K562 (cell line): ENCODE results near the gene ENKUR. TPM values are rescaled to one million over a fixed set of nuclear protein-coding genes. Genes with fewer than 3 reads are reported as not detected.
A peak's percentile ranks its signal among the peaks of the same experiment; 100 is the strongest.

Experiments used
- CEBPB ChIP-seq: fragments of 450-650 bp; IDR thresholded peaks from 2 replicates; pipeline ENCODE4 v1.6.1; 2016; ENCODE audit warnings: missing genetic modification characterization, missing compliant biosample characterization
- HIVEP1 ChIP-seq: fragments of 250-450 bp; sonication (Bioruptor Pico); IDR thresholded peaks from 2 replicates; pipeline ENCODE4 v1.4.0; 2020; ENCODE audit warnings: mild to moderate bottlenecking
- KLF1 ChIP-seq: fragments of 450-650 bp; IDR thresholded peaks from 2 replicates; pipeline ENCODE4 v1.6.1; 2016; ENCODE audit warnings: missing genetic modification characterization, missing compliant biosample characterization
- MTA2 ChIP-seq: fragments of 450-650 bp; IDR thresholded peaks from 2 replicates; pipeline ENCODE4 v1.6.1; 2016; ENCODE audit warnings: low read depth
- POLR2H ChIP-seq: IDR thresholded peaks from 2 replicates; pipeline ENCODE4 v1.6.1; 2016; ENCODE audit warnings: missing genetic modification characterization, low read depth, mild to moderate bottlenecking, control low read depth, missing compliant biosample characterization, moderate library complexity
- PTTG1 ChIP-seq: fragments of 450-650 bp; IDR thresholded peaks from 2 replicates; pipeline ENCODE4 v1.6.1; 2016; ENCODE audit warnings: low read depth, mild to moderate bottlenecking, missing genetic modification characterization, missing compliant biosample characterization
- RBM14 ChIP-seq: fragments of 200-400 bp; formaldehyde crosslinking; IDR thresholded peaks from 2 replicates; pipeline ENCODE4 v1.6.1; 2018; ENCODE audit warnings: low read depth, mild to moderate bottlenecking, low read length, moderate library complexity, borderline replicate concordance; ENCODE audit not compliant: insufficient read depth
- ZNF584 ChIP-seq: fragments of 200-800 bp; sonication (Bioruptor generic); IDR thresholded peaks from 2 replicates; pipeline ENCODE4 v1.6.1; 2016; ENCODE audit warnings: low read depth, mild to moderate bottlenecking, missing genetic modification characterization, missing compliant biosample characterization
- polyA plus RNA-seq, 8 experiments: library from polyadenylated mRNA; depleted of rRNA in 4 of 8; stranded (reverse) in 5 of 8; unstranded in 3 of 8; fragments of >200 nt; fragmentation: Nextera tagmentation in 2 of 8; fragmentation: Illumina TruSeq in 1 of 8; extraction: Ambion mirVana in 2 of 8; extraction: Trizol in 1 of 8; gene quantifications; 2 replicates each; pipeline versions ENCODE4 v1.2.1 to v1.2.3, GENCODE V29; 2011 to 2014; ENCODE audit warnings: inconsistent platforms in 1 of 8, missing spikeins in 1 of 8
- total RNA-seq, 7 experiments: library from RNA; depleted of rRNA in 6 of 7; stranded (reverse); fragments of >200 nt in 6 of 7; fragmentation: Illumina TruSeq in 2 of 7; extraction: Trizol in 2 of 7; gene quantifications; 2 replicates each; pipeline versions ENCODE4 v1.2.1 to v1.2.3, GENCODE V29; 2011 to 2021; ENCODE audit warnings: low replicate concordance in 1 of 7
- TF ChIP-seq, protein P1 (sequence below): fragments of 150-350 bp; IDR thresholded peaks from 2 replicates; pipeline ENCODE4 v1.6.1; 2014; ENCODE audit warnings: low read depth, mild to moderate bottlenecking, low read length, borderline replicate concordance
- TF ChIP-seq, protein P2 (sequence below): sonication (generic); formaldehyde crosslinking; IDR thresholded peaks from 2 replicates; pipeline ENCODE4 v1.8.0; 2022; ENCODE audit warnings: missing genetic modification reagents, mild to moderate bottlenecking, moderate library complexity, borderline replicate concordance
- TF ChIP-seq, protein P3 (sequence below): fragments of 450-650 bp; IDR thresholded peaks from 2 replicates; pipeline ENCODE4 v1.6.1; 2016
- TF ChIP-seq, protein P4 (sequence below), 2 experiments: fragments of 450-650 bp; IDR thresholded peaks; 2 replicates each; pipeline ENCODE4 v1.6.1; 2016; ENCODE audit warnings: mild to moderate bottlenecking in 2 of 2, borderline replicate concordance in 1 of 2, low read depth in 1 of 2, moderate library complexity in 1 of 2

The ENKUR gene
- total and polyA plus RNA-seq, 9 of the 15 experiments (the other 6 are each of a cell fraction or from before 2014, with no cell fraction given), result 0.06 to 0.46 (median 0.20) TPM

DNA sequence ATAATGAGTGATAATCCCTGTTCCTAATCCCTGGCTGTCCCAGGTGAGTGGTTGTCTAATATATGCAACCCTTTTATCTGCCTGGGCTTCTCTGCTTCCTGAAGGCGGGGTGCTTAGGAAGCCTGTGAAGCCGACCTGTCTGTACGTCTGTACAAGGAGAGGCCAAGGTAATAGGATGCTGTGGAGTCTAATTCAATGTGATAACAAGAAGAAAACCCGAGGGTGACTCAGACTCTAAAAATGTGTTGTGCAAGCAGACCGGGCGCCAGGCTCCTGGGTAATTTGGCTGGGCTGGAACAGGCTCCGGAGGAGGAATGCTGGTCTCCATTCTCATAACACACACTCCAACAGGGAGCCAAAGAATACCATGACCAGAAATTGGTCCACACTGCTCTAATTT, 44.0 kb upstream of the ENKUR start (continued):
- TF ChIP-seq ZNF584 (no peak), KLF1 (tag) (no peak), MTA2 (no peak), PTTG1 (tag) (no peak), HIVEP1 (CRISPR knock-in tag) (no peak), POLR2H (tag) (no peak), CEBPB (tag) (peak; percentile 95), RBM14 (no peak)
- TF ChIP-seq, protein P1, sequence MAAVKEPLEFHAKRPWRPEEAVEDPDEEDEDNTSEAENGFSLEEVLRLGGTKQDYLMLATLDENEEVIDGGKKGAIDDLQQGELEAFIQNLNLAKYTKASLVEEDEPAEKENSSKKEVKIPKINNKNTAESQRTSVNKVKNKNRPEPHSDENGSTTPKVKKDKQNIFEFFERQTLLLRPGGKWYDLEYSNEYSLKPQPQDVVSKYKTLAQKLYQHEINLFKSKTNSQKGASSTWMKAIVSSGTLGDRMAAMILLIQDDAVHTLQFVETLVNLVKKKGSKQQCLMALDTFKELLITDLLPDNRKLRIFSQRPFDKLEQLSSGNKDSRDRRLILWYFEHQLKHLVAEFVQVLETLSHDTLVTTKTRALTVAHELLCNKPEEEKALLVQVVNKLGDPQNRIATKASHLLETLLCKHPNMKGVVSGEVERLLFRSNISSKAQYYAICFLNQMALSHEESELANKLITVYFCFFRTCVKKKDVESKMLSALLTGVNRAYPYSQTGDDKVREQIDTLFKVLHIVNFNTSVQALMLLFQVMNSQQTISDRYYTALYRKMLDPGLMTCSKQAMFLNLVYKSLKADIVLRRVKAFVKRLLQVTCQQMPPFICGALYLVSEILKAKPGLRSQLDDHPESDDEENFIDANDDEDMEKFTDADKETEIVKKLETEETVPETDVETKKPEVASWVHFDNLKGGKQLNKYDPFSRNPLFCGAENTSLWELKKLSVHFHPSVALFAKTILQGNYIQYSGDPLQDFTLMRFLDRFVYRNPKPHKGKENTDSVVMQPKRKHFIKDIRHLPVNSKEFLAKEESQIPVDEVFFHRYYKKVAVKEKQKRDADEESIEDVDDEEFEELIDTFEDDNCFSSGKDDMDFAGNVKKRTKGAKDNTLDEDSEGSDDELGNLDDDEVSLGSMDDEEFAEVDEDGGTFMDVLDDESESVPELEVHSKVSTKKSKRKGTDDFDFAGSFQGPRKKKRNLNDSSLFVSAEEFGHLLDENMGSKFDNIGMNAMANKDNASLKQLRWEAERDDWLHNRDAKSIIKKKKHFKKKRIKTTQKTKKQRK, result no peak
- TF ChIP-seq, protein P2, sequence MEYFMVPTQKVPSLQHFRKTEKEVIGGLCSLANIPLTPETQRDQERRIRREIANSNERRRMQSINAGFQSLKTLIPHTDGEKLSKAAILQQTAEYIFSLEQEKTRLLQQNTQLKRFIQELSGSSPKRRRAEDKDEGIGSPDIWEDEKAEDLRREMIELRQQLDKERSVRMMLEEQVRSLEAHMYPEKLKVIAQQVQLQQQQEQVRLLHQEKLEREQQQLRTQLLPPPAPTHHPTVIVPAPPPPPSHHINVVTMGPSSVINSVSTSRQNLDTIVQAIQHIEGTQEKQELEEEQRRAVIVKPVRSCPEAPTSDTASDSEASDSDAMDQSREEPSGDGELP (CRISPR knock-in tag), result no peak
- TF ChIP-seq, protein P3, sequence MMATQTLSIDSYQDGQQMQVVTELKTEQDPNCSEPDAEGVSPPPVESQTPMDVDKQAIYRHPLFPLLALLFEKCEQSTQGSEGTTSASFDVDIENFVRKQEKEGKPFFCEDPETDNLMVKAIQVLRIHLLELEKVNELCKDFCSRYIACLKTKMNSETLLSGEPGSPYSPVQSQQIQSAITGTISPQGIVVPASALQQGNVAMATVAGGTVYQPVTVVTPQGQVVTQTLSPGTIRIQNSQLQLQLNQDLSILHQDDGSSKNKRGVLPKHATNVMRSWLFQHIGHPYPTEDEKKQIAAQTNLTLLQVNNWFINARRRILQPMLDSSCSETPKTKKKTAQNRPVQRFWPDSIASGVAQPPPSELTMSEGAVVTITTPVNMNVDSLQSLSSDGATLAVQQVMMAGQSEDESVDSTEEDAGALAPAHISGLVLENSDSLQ, result no peak
- TF ChIP-seq, protein P4, sequence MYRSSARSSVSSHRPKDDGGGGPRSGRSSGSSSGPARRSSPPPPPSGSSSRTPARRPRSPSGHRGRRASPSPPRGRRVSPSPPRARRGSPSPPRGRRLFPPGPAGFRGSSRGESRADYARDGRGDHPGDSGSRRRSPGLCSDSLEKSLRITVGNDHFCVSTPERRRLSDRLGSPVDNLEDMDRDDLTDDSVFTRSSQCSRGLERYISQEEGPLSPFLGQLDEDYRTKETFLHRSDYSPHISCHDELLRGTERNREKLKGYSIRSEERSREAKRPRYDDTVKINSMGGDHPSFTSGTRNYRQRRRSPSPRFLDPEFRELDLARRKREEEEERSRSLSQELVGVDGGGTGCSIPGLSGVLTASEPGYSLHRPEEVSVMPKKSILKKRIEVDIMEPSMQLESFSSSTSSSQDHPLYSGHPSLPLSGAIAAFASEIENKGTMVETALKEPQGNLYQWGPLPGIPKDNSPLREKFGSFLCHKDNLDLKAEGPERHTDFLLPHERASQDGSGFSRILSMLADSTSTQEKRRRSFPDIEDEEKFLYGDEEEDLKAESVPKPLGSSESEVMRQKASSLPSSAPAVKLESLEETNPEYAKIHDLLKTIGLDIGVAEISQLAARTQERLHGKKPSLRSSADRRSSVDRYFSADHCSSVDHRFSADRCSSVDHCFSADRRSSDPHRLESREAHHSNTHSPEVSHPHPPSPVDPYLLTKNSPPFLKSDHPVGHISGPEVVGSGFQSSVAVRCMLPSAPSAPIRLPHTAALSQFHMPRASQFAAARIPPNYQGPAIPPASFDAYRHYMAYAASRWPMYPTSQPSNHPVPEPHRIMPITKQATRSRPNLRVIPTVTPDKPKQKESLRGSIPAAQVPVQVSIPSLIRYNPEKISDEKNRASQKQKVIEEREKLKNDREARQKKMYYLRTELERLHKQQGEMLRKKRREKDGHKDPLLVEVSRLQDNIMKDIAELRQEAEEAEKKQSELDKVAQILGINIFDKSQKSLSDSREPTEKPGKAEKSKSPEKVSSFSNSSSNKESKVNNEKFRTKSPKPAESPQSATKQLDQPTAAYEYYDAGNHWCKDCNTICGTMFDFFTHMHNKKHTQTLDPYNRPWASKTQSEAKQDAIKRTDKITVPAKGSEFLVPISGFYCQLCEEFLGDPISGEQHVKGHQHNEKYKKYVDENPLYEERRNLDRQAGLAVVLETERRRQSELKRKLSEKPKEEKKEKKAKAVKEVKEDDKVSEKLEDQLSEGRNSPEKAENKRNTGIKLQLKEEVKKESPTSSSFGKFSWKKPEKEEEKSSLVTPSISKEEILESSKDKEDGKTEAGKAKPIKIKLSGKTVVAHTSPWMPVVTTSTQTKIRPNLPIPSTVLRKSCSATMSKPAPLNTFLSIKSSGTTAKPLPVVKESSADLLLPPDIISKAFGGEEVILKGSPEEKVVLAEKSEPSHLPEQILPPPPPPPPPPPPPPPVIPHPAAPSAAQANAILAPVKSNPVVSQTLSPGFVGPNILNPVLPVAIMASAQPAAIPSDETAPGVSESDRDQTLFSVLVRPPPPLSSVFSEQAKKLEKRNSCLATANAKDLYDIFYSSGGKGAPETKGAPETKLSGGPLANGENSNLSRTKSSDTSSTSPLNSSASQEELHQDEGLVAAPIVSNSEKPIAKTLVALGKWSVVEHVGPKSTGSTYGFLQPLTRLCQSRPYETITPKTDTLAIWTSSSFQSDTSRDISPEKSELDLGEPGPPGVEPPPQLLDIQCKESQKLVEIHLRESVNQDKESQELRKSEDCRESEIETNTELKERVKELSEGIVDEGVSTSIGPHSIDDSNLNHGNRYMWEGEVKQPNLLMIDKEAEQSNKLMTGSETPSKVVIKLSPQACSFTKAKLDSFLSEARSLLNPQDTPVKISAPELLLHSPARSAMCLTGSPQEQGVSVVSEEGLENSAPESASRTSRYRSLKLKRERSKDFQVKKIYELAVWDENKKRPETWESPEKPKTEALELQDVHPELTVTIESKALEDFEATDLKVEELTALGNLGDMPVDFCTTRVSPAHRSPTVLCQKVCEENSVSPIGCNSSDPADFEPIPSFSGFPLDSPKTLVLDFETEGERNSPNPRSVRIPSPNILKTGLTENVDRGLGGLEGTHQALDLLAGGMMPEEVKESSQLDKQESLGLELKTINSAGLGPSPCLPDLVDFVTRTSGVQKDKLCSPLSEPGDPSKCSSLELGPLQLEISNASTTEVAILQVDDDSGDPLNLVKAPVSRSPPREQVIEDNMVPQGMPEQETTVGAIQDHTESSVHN (IDR thresholded peaks at IDR 0.05; ENCODE audit: borderline replicate concordance in 1 of 2, low read depth in 1 of 2), result no peak
